Neural progenitor cell (in vitro differentiated cells): ENCODE results near the gene MYOM1.

Experiments
- CTCF ChIP-seq: fragments of 200-600 bp; sonication (generic); IDR thresholded peaks from 2 replicates; pipeline ENCODE4 v1.5.1; 2017; ENCODE audit warnings: antibody characterized with exemption, mild to moderate bottlenecking
- EZH2 ChIP-seq: fragments of 200-600 bp; sonication (generic); IDR thresholded peaks from 2 replicates; pipeline ENCODE4 v1.6.1; 2017; ENCODE audit warnings: antibody characterized with exemption, mild to moderate bottlenecking, moderate library complexity

- TF ChIP-seq CTCF (no peak), EZH2 (no peak)
These were observed 30.7 kb upstream of the MYOM1 start for GRCh38 chr18:3250237-3251107.
